DND-41 (cell line): ENCODE results near the gene DENND1A.

ENCODE experiments used
- CTCF ChIP-seq: IDR thresholded peaks from 2 replicates; pipeline ENCODE4 v1.5.1; 2012; ENCODE audit warnings: borderline replicate concordance, low read length, moderate library complexity, mild to moderate bottlenecking; ENCODE audit not compliant: poor library complexity, severe bottlenecking; ENCODE audit errors: extremely low read depth
- EZH2 ChIP-seq: IDR thresholded peaks from 3 replicates; pipeline ENCODE4 v1.6.1; 2012; ENCODE audit warnings: borderline replicate concordance, low read depth, mild to moderate bottlenecking, moderate library complexity, low read length, inconsistent platforms; ENCODE audit not compliant: severe bottlenecking

GRCh38 chr9:123757547-123757946, 172.4 kb downstream of the DENND1A start:
- TF ChIP-seq CTCF (no peak), EZH2 (no peak)
